Measurements from ENCODE around the gene CDNF.

CDNF gene

DNA sequence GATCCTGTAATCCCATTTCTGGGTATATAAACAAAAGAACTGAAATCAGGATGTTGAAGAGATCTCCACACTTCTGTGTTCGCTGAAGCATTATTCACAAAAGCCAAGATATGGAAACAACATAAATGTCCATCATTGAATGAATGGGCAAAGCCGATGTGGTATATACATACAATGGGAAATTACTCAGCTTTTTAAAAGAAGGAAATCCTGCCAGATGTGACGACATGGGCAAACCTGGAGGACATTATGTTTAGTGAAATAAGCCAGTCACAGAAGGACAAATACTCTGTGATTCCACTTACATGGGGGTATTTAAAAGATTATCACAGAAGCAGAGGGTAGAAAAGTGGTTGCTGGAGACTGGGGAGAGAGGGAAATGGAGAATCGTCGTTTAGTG, 39.2 kb downstream of the CDNF start:
- no peak for DNase-seq (ENCODE audit: low read depth in 2 of 2)

DNA sequence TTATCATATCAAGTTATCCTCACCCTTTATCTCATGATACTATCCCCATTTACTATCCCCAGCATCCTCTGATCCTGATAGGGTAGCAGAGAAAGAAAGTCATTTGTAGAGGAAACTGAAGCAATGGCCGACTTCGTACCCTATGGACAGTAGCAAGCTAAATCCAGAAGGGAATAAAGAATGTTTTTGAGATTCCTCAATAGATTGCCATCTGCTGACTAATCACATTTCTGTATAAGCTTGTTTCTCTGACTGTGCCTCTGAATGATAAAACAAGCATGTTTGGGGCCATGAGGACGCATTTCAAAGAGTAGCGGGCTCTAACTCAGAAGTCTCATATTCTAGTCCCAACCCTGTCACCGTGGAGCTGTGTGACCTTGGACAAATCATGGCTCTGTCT, 49.9 kb downstream of the CDNF start:
- DNase-seq (ENCODE audit: low read depth in 2 of 2): no peak

GRCh38 chr10:14784459-14785055, 53.3 kb downstream of the CDNF start:
- no peak for DNase-seq (ENCODE audit: low read depth in 2 of 2)

GRCh38 chr10:14782691-14783363, 55.0 kb downstream of the CDNF start:
- no peak for DNase-seq (ENCODE audit: low read depth in 2 of 2)

- DNase-seq (ENCODE audit: low read depth in 2 of 2): no peak
Measured at GRCh38 chr10:14781763-14782162, 56.1 kb downstream of the CDNF start.

DNA sequence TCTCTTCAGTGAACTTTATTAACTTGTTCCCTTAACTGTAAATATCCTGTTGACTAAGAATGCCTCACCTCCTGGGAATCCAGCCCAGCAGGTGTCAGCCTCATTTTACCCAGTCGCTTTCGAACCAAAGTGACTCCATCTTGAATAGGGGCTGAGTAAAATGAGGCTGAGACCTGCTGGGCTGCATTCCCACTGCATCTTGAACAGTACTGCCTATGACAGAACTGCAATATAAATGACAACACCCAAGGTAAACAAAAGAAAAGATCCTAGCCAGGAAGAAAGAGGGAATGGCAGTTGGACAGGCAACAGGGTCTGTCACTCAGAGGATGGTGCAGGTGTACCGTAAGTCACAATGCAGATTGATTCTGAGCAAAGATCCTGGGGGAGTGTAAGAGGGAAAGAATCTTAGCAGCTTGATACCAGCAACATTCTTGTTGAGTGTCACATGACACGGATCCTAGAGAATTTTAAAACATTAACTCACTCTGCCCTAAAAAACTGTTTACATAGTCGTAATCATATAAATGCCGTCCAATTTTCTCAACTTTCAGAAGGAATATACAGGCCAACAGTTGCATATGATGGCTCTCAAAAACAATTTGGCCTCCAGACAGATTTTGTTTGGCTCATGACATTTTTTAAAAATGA, 58.7 kb downstream of the CDNF start:
- no peak for DNase-seq (ENCODE audit: low read depth in 2 of 2)

GRCh38 chr10:14776546-14776945, 61.3 kb downstream of the CDNF start:
- no peak for DNase-seq (ENCODE audit: low read depth in 2 of 2)

- DNase-seq (ENCODE audit: low read depth in 2 of 2): no peak
Measured at GRCh38 chr10:14775656-14776055, 62.2 kb downstream of the CDNF start.

- no peak for DNase-seq (ENCODE audit: low read depth in 2 of 2)
Measured at GRCh38 chr10:14774797-14775196, 63.0 kb downstream of the CDNF start, which contains the start of gene FAM107B. FAM107B (minus strand) TSS chr10:14774897; CDS start chr10:14774663, 234 bp downstream.

DNA sequence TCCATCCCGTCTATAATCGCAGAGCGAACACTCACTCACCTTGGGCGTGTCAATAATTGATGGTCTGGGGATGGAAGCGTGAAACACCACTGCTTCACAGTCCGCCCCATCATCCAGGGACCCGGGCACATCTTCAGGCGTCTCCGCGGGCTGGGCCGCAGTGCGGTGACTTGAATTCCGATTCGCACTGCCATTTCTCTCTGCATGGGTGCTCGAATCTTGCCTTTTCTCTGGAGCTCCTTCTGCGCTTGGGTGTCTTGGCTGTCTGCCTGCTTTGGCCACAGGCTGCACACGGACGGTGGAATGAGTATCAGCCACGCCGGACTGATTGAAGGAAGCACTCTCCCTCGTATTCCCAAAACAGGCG, 63.6 kb downstream of the CDNF start:
- no peak for DNase-seq (ENCODE audit: low read depth in 2 of 2)

- no peak for DNase-seq (ENCODE audit: low read depth in 2 of 2)
Measured at GRCh38 chr10:14773551-14774213, 64.2 kb downstream of the CDNF start.

DNA sequence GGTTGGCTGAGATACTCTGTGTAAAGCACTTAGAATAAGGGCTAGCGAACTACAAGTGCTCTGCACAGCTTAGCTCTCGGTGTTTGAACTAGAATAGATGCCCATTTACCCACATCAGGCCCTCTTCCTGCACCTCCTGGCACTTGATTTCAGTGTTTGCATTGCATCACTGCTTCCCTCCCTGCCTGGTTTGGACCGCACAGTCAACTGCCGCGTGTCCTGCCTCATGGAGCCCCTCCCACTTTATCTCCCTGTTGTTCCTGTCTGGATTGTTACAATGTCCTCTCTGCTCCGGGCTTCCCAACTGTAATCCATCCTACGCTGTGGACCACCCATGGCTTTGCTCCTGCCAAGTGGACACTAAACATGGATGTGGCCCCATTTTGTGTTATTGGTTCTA, 65.4 kb downstream of the CDNF start:
- no peak for DNase-seq (ENCODE audit: low read depth in 2 of 2)

DNA sequence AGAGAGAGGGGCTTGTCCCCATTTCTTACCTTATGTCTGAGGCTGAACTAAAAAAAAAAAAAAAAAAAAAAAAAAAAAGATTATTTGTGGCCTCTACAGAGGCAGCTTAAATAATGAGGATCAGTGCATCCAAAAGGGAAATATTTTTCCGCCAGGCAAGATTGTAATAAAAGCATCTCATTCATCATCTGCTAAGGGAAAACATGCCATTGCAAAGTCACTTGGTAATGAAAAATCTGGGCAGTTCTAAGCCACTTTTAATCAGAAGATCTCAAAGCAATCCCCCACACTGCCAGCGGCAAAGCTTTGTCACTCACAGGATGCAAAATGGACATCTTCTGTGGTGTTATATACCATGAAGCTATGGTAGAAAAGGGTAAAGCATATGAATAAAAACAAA, 66.9 kb downstream of the CDNF start:
- DNase-seq (ENCODE audit: low read depth in 2 of 2): no peak
